Bone marrow (tissue), 2 donors: ENCODE data around the gene ABCC3.

Experiments
- DNase-seq, 2 donors: peaks; one replicate each; lab custom pipeline; 2025; lab: John Stamatoyannopoulos, UW

The ABCC3 gene

GRCh38 chr17:50684612-50685333 lies 50.1 kb downstream of the ABCC3 start:
- DNase-seq, result no peak

- DNase-seq, result no peak
Observed at GRCh38 chr17:50685334-50685665, 50.6 kb downstream of the ABCC3 start.

- no peak for DNase-seq
Observed at GRCh38 chr17:50685691-50686493, 51.2 kb downstream of the ABCC3 start.

- DNase-seq, result no peak
Observed at GRCh38 chr17:50686494-50687199, 52.0 kb downstream of the ABCC3 start.

DNA sequence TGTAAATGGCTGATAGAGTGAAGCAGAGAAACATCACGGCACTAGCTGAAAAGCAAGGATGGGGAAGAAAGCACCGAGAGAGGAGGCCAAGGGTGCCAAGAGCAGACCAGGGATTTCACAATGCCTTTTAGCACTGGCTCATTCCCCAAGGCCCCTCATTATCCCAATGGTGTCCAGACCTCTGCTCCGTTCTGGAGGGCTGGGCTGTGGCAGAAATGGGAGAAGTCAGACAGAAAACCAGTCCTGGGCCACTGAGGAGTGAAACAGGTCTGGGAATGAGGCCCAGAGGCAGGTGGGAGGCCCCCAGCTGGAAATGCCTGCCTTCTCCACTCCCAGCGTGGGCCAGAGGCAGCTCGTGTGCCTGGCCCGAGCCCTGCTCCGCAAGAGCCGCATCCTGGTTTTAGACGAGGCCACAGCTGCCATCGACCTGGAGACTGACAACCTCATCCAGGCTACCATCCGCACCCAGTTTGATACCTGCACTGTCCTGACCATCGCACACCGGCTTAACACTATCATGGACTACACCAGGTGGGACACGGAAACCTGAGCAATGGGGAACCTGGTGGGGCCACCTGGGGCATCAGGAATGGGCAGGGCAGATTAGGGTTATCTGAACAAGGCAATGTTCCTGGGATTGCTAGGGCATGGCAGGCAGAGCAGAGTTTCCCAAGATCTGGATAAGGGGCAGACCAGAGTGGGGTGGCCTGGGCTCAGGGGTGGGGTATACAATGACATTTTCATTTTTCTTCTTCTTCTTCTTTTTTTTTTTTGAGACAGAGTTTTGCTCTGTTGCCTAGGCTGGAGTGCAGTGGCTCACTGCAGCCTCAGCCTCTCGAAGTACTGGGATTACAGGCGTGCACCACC lies 52.8 kb downstream of the ABCC3 start:
- no peak for DNase-seq

- DNase-seq, result no peak
Observed at GRCh38 chr17:50688245-50688644, 53.6 kb downstream of the ABCC3 start.

DNA sequence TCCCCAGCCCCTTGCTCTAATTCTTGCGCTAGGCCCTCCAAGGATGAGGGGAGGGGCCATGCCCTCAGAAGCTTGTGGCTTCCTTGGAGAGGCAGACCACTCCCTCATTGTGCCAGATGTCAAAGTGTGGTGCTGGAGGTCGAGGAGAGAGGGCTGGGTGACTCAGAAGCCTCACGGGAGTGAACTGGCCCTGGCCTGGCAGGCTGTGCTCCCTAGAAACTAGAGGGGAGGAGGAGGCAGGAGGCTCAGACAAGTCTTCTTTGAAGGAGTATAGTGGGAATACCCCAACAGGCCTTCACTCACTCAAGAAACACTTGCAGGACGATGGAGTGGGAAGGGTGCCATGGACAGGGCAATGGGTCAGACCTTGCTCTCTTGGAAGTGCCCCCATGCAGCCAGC lies 54.6 kb downstream of the ABCC3 start:
- peak in 1 of 2 donors; percentile 13 for DNase-seq

DNA sequence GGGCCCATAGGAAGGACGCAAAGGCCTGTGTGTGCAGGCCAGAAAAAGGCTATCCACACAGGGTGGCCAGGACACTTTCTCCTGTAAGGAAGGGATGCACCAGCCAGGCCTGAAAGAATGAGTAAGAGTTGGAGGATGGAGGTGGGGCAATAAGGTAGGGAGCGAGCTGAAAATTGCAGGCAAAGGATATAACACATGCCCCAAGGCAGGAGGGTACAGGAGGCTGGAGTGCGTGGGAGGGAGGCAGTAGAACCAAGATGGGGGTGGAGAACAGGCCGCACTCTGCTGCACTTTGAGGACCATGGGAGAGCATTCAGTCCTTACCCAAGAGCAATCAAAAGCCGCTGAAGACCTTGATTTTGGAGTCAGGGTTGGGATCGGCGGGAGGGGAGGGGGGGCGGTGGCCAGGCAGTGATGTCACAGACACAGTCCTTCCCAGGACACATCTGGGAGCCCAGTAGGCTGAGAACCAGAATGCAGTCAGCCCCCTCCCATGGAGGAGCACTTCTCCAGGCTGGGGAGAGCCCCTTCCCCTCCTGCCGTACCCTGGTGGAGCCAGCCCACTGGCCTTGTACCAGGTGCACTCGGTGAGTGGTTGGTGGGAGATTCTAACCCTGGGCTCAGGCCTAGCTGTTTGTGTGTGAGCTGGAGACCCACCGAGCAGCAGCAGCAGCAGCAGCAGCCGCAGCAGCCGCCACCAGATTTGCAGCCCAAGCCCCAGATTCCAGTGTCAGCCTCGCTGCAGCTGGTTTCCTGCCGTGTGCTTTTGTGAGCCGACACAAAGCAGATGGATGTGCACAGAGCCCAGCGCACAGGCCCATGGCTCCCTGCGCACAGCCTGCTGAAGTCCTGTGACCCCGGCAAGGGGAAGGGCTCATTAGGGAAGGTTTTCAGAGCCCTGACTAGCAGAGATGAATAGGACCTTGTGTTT lies 55.5 kb downstream of the ABCC3 start:
- no peak for DNase-seq

DNA sequence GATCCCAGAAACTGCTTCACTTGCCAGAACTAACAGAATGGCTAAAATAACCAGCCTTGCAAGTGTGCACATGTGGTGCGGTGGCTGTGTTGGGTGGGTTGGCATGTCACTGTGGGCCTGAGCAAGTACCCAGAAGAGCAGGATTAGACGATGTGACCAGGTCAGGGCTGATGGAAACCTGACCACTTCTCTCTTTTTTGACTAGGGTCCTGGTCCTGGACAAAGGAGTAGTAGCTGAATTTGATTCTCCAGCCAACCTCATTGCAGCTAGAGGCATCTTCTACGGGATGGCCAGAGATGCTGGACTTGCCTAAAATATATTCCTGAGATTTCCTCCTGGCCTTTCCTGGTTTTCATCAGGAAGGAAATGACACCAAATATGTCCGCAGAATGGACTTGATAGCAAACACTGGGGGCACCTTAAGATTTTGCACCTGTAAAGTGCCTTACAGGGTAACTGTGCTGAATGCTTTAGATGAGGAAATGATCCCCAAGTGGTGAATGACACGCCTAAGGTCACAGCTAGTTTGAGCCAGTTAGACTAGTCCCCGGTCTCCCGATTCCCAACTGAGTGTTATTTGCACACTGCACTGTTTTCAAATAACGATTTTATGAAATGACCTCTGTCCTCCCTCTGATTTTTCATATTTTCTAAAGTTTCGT lies 56.3 kb downstream of the ABCC3 start:
- no peak for DNase-seq

- no peak for DNase-seq
Observed at GRCh38 chr17:50691550-50692447, 57.1 kb downstream of the ABCC3 start.

GRCh38 chr17:50692448-50693035 lies 57.9 kb downstream of the ABCC3 start:
- no peak for DNase-seq

DNA sequence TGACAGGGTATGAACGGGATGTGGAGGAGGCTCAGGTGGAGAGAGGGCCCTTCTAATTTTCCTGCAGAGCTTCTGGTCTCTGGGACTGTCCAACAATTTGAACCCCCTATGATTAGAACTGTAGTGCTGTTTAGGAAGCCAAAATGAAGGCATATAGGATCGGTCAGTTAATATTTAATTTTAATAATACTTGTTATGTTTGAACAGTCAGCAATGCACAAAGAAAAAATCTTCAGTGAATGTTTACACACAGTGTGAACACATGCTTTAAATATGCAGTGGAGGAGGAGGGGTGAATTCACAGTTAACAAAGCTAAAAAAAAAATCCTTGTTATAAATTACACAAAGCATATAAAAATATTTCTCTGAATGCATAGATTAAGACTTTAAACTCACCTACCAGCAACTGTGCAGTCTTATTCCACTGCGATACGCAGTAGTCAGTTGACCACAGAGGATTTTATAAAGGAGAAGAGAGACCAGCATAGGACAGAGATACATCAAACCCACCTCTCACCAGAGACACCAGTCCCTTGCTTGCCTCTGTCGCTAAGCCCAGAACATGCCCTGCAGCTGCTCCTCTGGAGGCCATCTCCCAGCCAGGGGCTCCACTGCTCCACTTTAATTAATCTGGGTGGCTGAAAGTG lies 58.5 kb downstream of the ABCC3 start:
- DNase-seq, result no peak

- DNase-seq, result no peak
Observed at GRCh38 chr17:50696365-50696879, 61.7 kb downstream of the ABCC3 start.

- DNase-seq, result no peak
Observed at GRCh38 chr17:50697062-50697461, 62.4 kb downstream of the ABCC3 start.

DNA sequence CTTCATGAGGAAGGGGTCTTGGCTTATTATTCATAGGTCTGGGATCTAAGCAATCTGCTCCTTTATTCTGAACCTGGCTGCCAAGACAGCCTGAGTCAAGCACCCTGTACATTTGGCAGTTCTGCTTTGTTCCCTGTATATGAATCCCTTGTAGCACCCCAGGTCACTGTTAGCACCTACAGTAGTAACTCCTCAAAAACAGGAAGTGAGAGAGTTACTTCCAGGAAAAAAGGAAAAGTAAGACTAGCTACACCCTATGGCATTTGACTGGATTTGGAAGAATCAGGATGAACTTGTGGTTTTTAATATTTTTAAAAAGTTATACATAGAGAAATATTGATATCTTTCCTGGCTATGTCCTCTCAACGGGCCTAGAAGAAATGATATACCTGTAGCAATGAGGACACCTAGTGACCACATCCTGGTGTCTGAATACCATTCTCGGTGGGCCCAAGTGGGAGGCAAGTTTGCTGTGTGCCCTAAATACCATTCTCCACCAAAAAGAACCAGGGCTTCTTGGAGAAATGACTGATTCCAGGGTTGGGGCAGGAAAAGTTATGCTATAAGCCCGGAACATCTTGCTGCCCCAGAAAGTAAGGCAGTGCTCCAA lies 63.1 kb downstream of the ABCC3 start:
- DNase-seq, result no peak

GRCh38 chr17:50699410-50699809 lies 64.7 kb downstream of the ABCC3 start:
- DNase-seq, result no peak

GRCh38 chr17:50703162-50703561 lies 68.5 kb downstream of the ABCC3 start:
- DNase-seq, result no peak
